Adrenal gland (tissue), 12 donors: ENCODE data around the gene SULT4A1. TPM values are rescaled to one million over a fixed set of nuclear protein-coding genes. Genes with fewer than 3 reads are reported as not detected.
A peak's percentile ranks its signal among the peaks of the same experiment; 100 is the strongest.

Experiments used
- DNase-seq, 7 donors: peaks; one replicate each; pipeline ENCODE4 v3.0.0-alpha.2; 2019 to 2020
- H3K27ac ChIP-seq, 5 donors: fragments of 200-600 bp; sonication (generic) in 4 of 5; 1 replicate in 3 of 5; 2 replicates in 2 of 5; pipeline versions ENCODE4 v1.5.1 to v1.8.0; 2016 to 2020; ENCODE audit warnings: mild to moderate bottlenecking in 1 of 5
- H3K27me3 ChIP-seq: fragments of 200-600 bp; 2 replicates; pipeline ENCODE4 v1.8.0; 2021
- H3K36me3 ChIP-seq, 2 donors: fragments of 200-600 bp; replicated peaks in 1 of 2; 1 replicate in 1 of 2; 2 replicates in 1 of 2; pipeline versions ENCODE4 v1.5.1 to v1.8.0; 2018 to 2022
- H3K4me1 ChIP-seq, 2 donors: fragments of 200-600 bp; replicated peaks in 1 of 2; 1 replicate in 1 of 2; 2 replicates in 1 of 2; pipeline versions ENCODE4 v1.5.1 to v1.8.0; 2018 to 2021
- H3K4me3 ChIP-seq, 4 donors: fragments of 200-600 bp; sonication (generic) in 3 of 4; one replicate each; pipeline ENCODE4 v1.5.1; 2016 to 2018
- H3K9me3 ChIP-seq, 3 donors: fragments of 200-600 bp; sonication (generic) in 1 of 3; replicated peaks in 1 of 3; 1 replicate in 2 of 3; 2 replicates in 1 of 3; pipeline versions ENCODE4 v1.5.1 to v1.8.0; 2016 to 2021
- POLR2A ChIP-seq, 2 donors: fragments of 450-650 bp; IDR thresholded peaks; one replicate each; pipeline ENCODE4 v1.6.1; 2017; ENCODE audit warnings: antibody characterized with exemption in 2 of 2, mild to moderate bottlenecking in 2 of 2, moderate library complexity in 1 of 2
- WGBS, 4 donors: extraction: QIAGEN DNeasy Blood & Tissue Kit in 2 of 4; methylation state at CpG; one replicate each; pipeline versions ENCODE4 v1.1.5 to v1.1.7; 2013 to 2017; 5-methylcytosine and 5-hydroxymethylcytosine counted together
- intact Hi-C, 2 donors: fragments of 100-400 bp; cut with DNase I; formaldehyde crosslinking; loops; one replicate each; pipeline versions ENCODE4 v1.14.1 to v1.15.0; 2022 to 2023
- polyA plus RNA-seq, 3 donors: library from polyadenylated mRNA; stranded (reverse); fragments of 200-250 nt in 2 of 3; fragments of 350-450 nt in 1 of 3; fragmentation: Illumina TruSeq in 1 of 3; extraction: RNeasy Lipid Tissue Mini Kit (QIAGEN cat#74804) in 1 of 3; gene quantifications; one replicate each; pipeline ENCODE4 v1.2.3, GENCODE V29; 2013 to 2014
- total RNA-seq, 9 donors: library from RNA; depleted of rRNA in 4 of 9; stranded (reverse); fragments of >200 nt in 4 of 9; fragments of 120-200 nt in 1 of 9; fragmentation: NEBNext Ultra II Directional in 1 of 9; extraction: Animal tissue kit (Norgen Biotek cat#: 25700) in 1 of 9; gene quantifications; one replicate each; pipeline versions ENCODE4 v1.1.0 to v1.2.4, GENCODE V29; 2013 to 2023
- TF ChIP-seq, protein P1 (sequence below), 6 experiments: fragments of 450-650 bp in 4 of 6; fragments of 200-600 bp in 2 of 6; sonication (generic) in 1 of 6; IDR thresholded peaks; 1 replicate in 5 of 6; 2 replicates in 1 of 6; pipeline versions ENCODE4 v1.5.1 to v1.8.0; 2016 to 2021; ENCODE audit warnings: antibody characterized with exemption in 6 of 6, mild to moderate bottlenecking in 2 of 6, moderate library complexity in 1 of 6
- donor health status: healthy with polysubstance abuse.
- donor health status: Bipolar disorder and iron deficiency.
- donor health status: DM: yes; HTN: yes; CAD: no.
- donor health status: DM: no; HTN: no; CAD: no.
- donor health status: DM: no; HTN: no; CAD: no.
- donor health status: DM: yes; HTN: yes; CAD: no.

The SULT4A1 gene
- total and polyA plus RNA-seq, 12 donors: 0.65 to 8.8 (median 2.8) TPM; not detected in 4

DNA sequence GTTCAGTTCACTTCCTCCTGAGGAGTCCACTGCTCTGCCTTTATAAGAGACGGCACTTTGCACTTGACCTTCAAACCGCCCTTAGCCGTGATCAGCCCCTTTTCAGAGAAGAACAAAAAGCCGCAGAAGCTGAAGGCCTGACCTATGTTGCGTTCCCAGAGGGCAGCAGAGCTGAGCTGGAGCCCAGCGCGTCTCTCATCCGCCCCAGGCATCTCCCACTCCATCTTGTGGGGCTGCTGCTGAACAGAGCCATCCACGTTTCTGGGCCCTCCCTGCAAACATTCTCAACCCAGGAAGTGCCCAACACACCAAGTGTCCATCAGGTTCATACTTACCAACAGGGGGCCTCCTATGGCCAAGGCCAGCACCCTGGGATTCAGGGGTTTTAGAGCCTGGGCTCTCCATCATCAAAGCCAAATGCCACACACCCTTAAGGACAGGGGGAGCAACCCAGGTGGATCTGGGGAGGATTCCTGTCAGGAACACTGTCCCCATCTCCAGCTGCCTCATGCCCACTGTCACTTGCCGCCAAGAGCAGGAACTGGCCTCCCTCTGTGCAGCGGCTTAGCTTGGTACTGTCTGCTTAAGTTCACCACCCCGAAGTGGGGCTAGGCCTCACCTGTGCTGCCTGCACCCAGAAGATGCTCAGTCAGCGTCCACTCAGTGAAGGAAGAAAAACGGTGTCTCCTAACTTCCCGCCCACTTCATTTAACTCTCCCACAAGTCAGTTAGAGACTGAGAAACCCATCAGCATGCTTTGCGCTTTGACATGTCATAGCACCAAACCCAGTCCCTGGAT lies 34.2 kb downstream of the SULT4A1 start:
- intact Hi-C loops: loop anchor here in 1 of 2 donors (10.0 kb wide), 1 partner anchor 433 kb away; no protein-coding TSS in a partner anchor
- no peaks in the 10 kb centered on the region for H3K9me3 ChIP-seq
- peak in 1 of 7 donors; percentile 8 for DNase-seq
- no peaks in the 10 kb centered on the region for H3K4me1 ChIP-seq
- no peak overlapping the region for H3K27ac ChIP-seq
- H3K27me3 ChIP-seq: no peaks in the 10 kb centered on the region
- TF ChIP-seq, protein P1, sequence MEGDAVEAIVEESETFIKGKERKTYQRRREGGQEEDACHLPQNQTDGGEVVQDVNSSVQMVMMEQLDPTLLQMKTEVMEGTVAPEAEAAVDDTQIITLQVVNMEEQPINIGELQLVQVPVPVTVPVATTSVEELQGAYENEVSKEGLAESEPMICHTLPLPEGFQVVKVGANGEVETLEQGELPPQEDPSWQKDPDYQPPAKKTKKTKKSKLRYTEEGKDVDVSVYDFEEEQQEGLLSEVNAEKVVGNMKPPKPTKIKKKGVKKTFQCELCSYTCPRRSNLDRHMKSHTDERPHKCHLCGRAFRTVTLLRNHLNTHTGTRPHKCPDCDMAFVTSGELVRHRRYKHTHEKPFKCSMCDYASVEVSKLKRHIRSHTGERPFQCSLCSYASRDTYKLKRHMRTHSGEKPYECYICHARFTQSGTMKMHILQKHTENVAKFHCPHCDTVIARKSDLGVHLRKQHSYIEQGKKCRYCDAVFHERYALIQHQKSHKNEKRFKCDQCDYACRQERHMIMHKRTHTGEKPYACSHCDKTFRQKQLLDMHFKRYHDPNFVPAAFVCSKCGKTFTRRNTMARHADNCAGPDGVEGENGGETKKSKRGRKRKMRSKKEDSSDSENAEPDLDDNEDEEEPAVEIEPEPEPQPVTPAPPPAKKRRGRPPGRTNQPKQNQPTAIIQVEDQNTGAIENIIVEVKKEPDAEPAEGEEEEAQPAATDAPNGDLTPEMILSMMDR (IDR thresholded peaks at IDR 0.05): no peak
- TF ChIP-seq POLR2A (IDR thresholded peaks at IDR 0.05): no peak
- H3K4me3 ChIP-seq: no peak overlapping the region
- no peaks in the 10 kb centered on the region for H3K36me3 ChIP-seq
- 61 to 73% (median 71%) methylated on average over 13 to 16 of the region's 16 CpGs for WGBS, 4 donors

DNA sequence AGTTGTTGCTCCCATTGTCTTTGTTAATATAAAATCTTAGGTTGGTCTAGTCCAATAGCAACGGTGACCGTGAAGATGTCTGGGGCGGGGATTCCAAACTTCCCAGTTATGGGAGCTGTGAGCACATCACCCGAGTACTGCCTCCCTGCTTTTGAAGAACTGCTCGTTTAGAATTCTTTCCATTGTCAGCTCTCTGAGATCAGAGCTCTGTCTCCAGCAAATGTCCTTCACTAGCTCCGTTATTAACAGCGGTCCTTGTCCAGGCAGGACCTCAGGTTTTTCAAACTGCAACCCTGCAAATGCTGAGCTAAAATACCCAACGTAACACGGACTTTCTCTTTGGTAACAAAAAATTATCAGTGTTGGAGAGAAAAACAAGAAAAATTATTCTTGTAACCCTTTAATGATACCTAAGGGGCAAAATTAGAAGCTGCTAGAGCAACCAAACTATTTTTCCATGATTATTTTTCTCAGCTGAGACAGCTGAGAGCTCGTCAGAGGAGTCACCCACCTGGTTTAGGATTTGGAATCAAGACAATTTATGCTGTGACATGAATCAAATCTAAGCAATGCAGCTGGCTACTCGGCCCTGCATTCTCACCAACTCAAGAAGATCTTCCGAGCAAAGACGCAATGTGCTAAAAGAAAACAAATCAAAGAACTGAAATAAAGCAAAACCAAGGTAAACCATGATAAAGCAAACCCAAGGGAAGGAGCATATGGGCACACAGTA lies 35.1 kb downstream of the SULT4A1 start:
- TF ChIP-seq, protein P1 (IDR thresholded peaks at IDR 0.05): no peak
- TF ChIP-seq POLR2A (IDR thresholded peaks at IDR 0.05): no peak
- H3K27me3 ChIP-seq: no peaks in the 10 kb centered on the region
- H3K4me3 ChIP-seq: no peak overlapping the region
- H3K27ac ChIP-seq: peak overlapping the region in 1 of 5 donors; percentile 23
- peak in 1 of 7 donors; percentile 30 for DNase-seq
- intact Hi-C loops: loop anchor here in 1 of 2 donors (10.0 kb wide), 1 partner anchor 432 kb away; no protein-coding TSS in a partner anchor
- H3K9me3 ChIP-seq: no peaks in the 10 kb centered on the region
- WGBS, 4 donors: 39 to 42% (median 41%) methylated on average over 13 of the region's 13 CpGs
- no peaks in the 10 kb centered on the region for H3K4me1 ChIP-seq
- H3K36me3 ChIP-seq: no peaks in the 10 kb centered on the region

DNA sequence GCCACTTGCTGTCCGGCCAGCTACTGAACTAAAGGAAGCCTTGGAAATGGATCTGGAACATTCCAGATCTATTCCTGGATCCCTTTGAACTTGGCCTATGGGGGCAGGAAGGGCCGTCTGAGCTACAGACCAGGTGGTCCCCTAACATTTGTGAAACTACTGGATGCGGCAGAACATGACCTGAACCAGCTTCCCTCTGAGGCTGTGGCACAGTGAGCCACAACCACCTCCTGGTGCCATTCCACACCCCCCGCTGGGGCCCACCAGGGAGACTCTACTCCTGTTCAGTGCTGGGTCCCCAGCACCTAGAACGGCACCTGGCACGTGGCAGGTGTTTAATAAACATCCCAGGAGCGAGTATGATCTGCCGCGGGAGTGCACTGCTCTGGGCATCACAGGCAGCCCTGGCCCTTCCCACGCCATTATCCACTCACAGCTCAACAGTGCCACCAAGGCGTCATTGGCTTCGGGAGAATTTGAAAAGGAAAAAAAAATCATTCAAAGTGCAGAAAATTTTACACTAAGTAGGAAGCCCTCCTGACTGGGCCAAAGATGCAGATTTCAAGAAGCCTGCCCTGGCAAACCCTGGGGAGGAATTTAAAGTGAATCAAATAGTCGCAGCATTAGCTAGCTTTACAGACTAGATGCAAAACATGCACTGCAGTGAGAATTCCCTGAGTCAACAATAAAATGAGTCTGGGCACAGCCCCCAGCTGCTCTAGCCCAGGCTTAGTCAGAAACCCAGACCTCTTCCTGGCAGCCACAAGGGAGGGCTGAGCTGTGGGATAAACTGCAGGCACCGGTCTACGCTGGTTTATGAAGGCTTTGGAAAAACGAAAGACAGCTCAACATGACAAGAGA lies 35.9 kb downstream of the SULT4A1 start:
- peak in 6 of 7 donors; percentile 21 to 62 (median 36) for DNase-seq
- TF ChIP-seq, protein P1 (IDR thresholded peaks at IDR 0.05): peak in 3 of 6 experiments; percentile 20 to 33 (median 25)
- TF ChIP-seq POLR2A (IDR thresholded peaks at IDR 0.05): no peak
- no peak overlapping the region for H3K4me3 ChIP-seq
- H3K4me1 ChIP-seq: no peaks in the 10 kb centered on the region
- intact Hi-C loops: loop anchor here in 1 of 2 donors (10.0 kb wide), 1 partner anchor 432 kb away; no protein-coding TSS in a partner anchor
- WGBS, 4 donors: 39 to 48% (median 44%) methylated on average over 16 of the region's 16 CpGs
- H3K9me3 ChIP-seq: no peaks in the 10 kb centered on the region
- H3K27me3 ChIP-seq: no peaks in the 10 kb centered on the region
- no peaks in the 10 kb centered on the region for H3K36me3 ChIP-seq
- H3K27ac ChIP-seq: peak overlapping the region in 1 of 5 donors; percentile 23
